ENCODE results near the gene SERPINF2. TPM values are rescaled to one million over a fixed set of nuclear protein-coding genes. Genes with fewer than 3 reads are reported as not detected.
A peak's percentile ranks its signal among the peaks of the same experiment; 100 is the strongest.

The SERPINF2 gene
- total and polyA plus RNA-seq, 10 donors = 1.6 to 7.9 (median 5.0) TPM

GRCh38 chr17:1783834-1784611 is 41.4 kb downstream of the SERPINF2 start:
- 52 to 66% (median 59%) methylated on average over 16 of the region's 16 CpGs for WGBS, 5 donors
- Histone ChIP-seq H3K4me1 (peaks cover 18 to 55% (median 39%) of the 10 kb centered on the region in 6 donors), H3K4me3 (peak overlapping the region in 3 of 8 donors; percentile 2 to 40 (median 7)), H3K27me3 (replicated peaks in 1 of 7) (no peaks in the 10 kb centered on the region), H3K9me3 (no peaks in the 10 kb centered on the region), H3K36me3 (peaks cover 0 to 88% (median 20%) of the 10 kb centered on the region in 6 donors), H3K27ac (peak overlapping the region; percentile 78 to 96 (median 90))
- peak; percentile 87 for DNase-seq
- intact Hi-C loops (cut with DNase I; ENCODE audit: low total_unique reads) = no loop called here
- TF ChIP-seq, protein P1, sequence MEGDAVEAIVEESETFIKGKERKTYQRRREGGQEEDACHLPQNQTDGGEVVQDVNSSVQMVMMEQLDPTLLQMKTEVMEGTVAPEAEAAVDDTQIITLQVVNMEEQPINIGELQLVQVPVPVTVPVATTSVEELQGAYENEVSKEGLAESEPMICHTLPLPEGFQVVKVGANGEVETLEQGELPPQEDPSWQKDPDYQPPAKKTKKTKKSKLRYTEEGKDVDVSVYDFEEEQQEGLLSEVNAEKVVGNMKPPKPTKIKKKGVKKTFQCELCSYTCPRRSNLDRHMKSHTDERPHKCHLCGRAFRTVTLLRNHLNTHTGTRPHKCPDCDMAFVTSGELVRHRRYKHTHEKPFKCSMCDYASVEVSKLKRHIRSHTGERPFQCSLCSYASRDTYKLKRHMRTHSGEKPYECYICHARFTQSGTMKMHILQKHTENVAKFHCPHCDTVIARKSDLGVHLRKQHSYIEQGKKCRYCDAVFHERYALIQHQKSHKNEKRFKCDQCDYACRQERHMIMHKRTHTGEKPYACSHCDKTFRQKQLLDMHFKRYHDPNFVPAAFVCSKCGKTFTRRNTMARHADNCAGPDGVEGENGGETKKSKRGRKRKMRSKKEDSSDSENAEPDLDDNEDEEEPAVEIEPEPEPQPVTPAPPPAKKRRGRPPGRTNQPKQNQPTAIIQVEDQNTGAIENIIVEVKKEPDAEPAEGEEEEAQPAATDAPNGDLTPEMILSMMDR (IDR thresholded peaks at IDR 0.05 in 8 of 11, conservative IDR thresholded peaks at IDR 0.05 in 3 of 11) = peak; percentile 42 to 84 (median 65)
- TF ChIP-seq POLR2AphosphoS5 (IDR thresholded peaks at IDR 0.05) (peak in 1 of 3 donors; percentile 91), POLR2A (IDR thresholded peaks at IDR 0.05) (peak in 2 of 3 donors; percentile 16 to 20)

GRCh38 chr17:1785930-1786329 is 43.3 kb downstream of the SERPINF2 start:
- Histone ChIP-seq H3K4me3 (no peak overlapping the region), H3K36me3 (peaks cover 0 to 69% (median 19%) of the 10 kb centered on the region in 6 donors), H3K9me3 (no peaks in the 10 kb centered on the region), H3K4me1 (peaks cover 18 to 53% (median 39%) of the 10 kb centered on the region in 6 donors), H3K27me3 (replicated peaks in 1 of 7) (no peaks in the 10 kb centered on the region), H3K27ac (peak overlapping the region in 5 of 8 donors; percentile 44 to 95 (median 61))
- WGBS, 5 donors = 63 to 83% (median 68%) methylated on average over 4 of the region's 4 CpGs
- intact Hi-C loops (cut with DNase I; ENCODE audit: low total_unique reads) = loop anchor here (5.0 kb wide), 1 partner anchor 114 kb away; no protein-coding TSS in a partner anchor
- peak; percentile 56 for DNase-seq
- TF ChIP-seq POLR2AphosphoS5 (IDR thresholded peaks at IDR 0.05) (peak in 2 of 3 donors; percentile 17 to 64), POLR2A (IDR thresholded peaks at IDR 0.05) (no peak)
- TF ChIP-seq, protein P1 (IDR thresholded peaks at IDR 0.05 in 8 of 11, conservative IDR thresholded peaks at IDR 0.05 in 3 of 11) = no peak

- Histone ChIP-seq H3K4me3 (no peak overlapping the region), H3K27me3 (replicated peaks in 1 of 7) (no peaks in the 10 kb centered on the region), H3K36me3 (peaks cover 0 to 63% (median 18%) of the 10 kb centered on the region in 6 donors), H3K9me3 (no peaks in the 10 kb centered on the region), H3K4me1 (peaks cover 17 to 45% (median 37%) of the 10 kb centered on the region in 6 donors), H3K27ac (peak overlapping the region in 5 of 8 donors; percentile 44 to 95 (median 61))
- intact Hi-C loops (cut with DNase I; ENCODE audit: low total_unique reads) = loop anchor here (5.0 kb wide), 1 partner anchor 114 kb away; no protein-coding TSS in a partner anchor
- TF ChIP-seq POLR2AphosphoS5 (IDR thresholded peaks at IDR 0.05) (peak in 1 of 3 donors; percentile 60), POLR2A (IDR thresholded peaks at IDR 0.05) (no peak)
- TF ChIP-seq, protein P1 (IDR thresholded peaks at IDR 0.05 in 8 of 11, conservative IDR thresholded peaks at IDR 0.05 in 3 of 11) = no peak
- 85 to 95% (median 90%) methylated on average over 7 of the region's 7 CpGs for WGBS, 5 donors
- DNase-seq = peak; percentile 64
Measured at GRCh38 chr17:1786708-1787107, 44.0 kb downstream of the SERPINF2 start.

Measured in spleen (tissue), 11 donors.